Measurements from ENCODE around the gene CD80. TPM values are rescaled to one million over a fixed set of nuclear protein-coding genes. Genes with fewer than 3 reads are reported as not detected.

Gene CD80
- total RNA-seq, 1 experiment from 2014 or later = not detected

GRCh38 chr3:119530456-119530855 lies 29.0 kb downstream of the CD80 start:
- Histone ChIP-seq H3K4me3 (ENCODE audit: low read depth, low read length, poor library complexity, severe bottlenecking) (no peak overlapping the region), H3K36me3 (ENCODE audit: insufficient read depth, low read length, poor library complexity, severe bottlenecking) (no peaks in the 10 kb centered on the region), H3K27me3 (replicated peaks; ENCODE audit: insufficient read depth, low read depth, low read length, poor library complexity) (no peaks in the 10 kb centered on the region), H3K27ac (ENCODE audit: low read depth, low read length, poor library complexity, severe bottlenecking) (no peak overlapping the region), H3K9me3 (ENCODE audit: low read depth, low read length, poor library complexity, severe bottlenecking) (no peaks in the 10 kb centered on the region), H3K4me1 (ENCODE audit: insufficient read depth, low read length, poor library complexity, severe bottlenecking) (no peaks in the 10 kb centered on the region)
- no TSS peak for BruUV-seq (replicated peaks)
- TF ChIP-seq CTCF (conservative IDR thresholded peaks at IDR 0.05; ENCODE audit: low read depth, low read length) (no peak), EZH2 (IDR thresholded peaks at IDR 0.05; ENCODE audit: borderline replicate concordance, low read depth, low read length, poor library complexity, severe bottlenecking) (no peak)
- no peak for DNase-seq (ENCODE audit: low spot score)
- ChIA-PET POLR2A (ENCODE audit: low non-redundant PET) (no interaction called here), CTCF (no interaction called here)
- intact Hi-C loops (cut with micrococcal nuclease; ENCODE audit: unreplicated experiment) = no loop called here

DNA sequence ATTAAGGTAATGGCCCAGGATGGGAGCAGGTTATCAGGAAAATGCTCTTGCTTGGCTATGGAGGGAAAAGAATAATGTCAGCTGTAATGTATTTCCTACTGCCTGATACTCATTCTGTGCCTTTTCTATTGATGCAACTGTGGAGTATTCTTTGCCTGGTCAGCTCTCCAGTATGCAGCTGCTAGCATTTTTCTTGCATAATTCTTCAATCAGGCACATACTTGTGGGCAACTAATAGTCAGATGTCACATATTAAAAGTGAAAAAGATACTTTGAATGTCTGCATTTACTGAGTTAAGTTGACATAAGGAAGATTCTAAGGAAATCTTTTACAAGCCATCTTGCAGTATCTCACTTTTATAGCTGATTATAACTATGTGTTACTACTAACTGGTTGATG lies 29.5 kb downstream of the CD80 start:
- no TSS peak for BruUV-seq (replicated peaks)
- intact Hi-C loops (cut with micrococcal nuclease; ENCODE audit: unreplicated experiment) = no loop called here
- CTCF ChIA-PET = no interaction called here

GRCh38 chr3:119527714-119528113 lies 31.7 kb downstream of the CD80 start:
- Histone ChIP-seq H3K9me3 (ENCODE audit: low read depth, low read length, poor library complexity, severe bottlenecking) (no peaks in the 10 kb centered on the region), H3K27me3 (replicated peaks; ENCODE audit: insufficient read depth, low read depth, low read length, poor library complexity) (no peaks in the 10 kb centered on the region), H3K36me3 (ENCODE audit: insufficient read depth, low read length, poor library complexity, severe bottlenecking) (peaks cover 5% of the 10 kb centered on the region), H3K27ac (ENCODE audit: low read depth, low read length, poor library complexity, severe bottlenecking) (no peak overlapping the region), H3K4me3 (ENCODE audit: low read depth, low read length, poor library complexity, severe bottlenecking) (no peak overlapping the region), H3K4me1 (ENCODE audit: insufficient read depth, low read length, poor library complexity, severe bottlenecking) (no peaks in the 10 kb centered on the region)
- TF ChIP-seq CTCF (conservative IDR thresholded peaks at IDR 0.05; ENCODE audit: low read depth, low read length) = no peak
- no peak for TF ChIP-seq EZH2 (IDR thresholded peaks at IDR 0.05; ENCODE audit: borderline replicate concordance, low read depth, low read length, poor library complexity, severe bottlenecking)
- ChIA-PET CTCF (no interaction called here), POLR2A (ENCODE audit: low non-redundant PET) (no interaction called here)
- no TSS peak for BruUV-seq (replicated peaks)
- no peak for DNase-seq (ENCODE audit: low spot score)
- intact Hi-C loops (cut with micrococcal nuclease; ENCODE audit: unreplicated experiment) = no loop called here

More for the DNA sequence above, 29.5 kb downstream of the CD80 start:
- H3K4me1 ChIP-seq (ENCODE audit: insufficient read depth, low read length, poor library complexity, severe bottlenecking) = no peaks in the 10 kb centered on the region
- no peak overlapping the region for H3K27ac ChIP-seq (ENCODE audit: low read depth, low read length, poor library complexity, severe bottlenecking)
- POLR2A ChIA-PET (ENCODE audit: low non-redundant PET) = no interaction called here
- no peak overlapping the region for H3K4me3 ChIP-seq (ENCODE audit: low read depth, low read length, poor library complexity, severe bottlenecking)
- no peak for DNase-seq (ENCODE audit: low spot score)
- no peaks in the 10 kb centered on the region for H3K27me3 ChIP-seq (replicated peaks; ENCODE audit: insufficient read depth, low read depth, low read length, poor library complexity)
- no peaks in the 10 kb centered on the region for H3K36me3 ChIP-seq (ENCODE audit: insufficient read depth, low read length, poor library complexity, severe bottlenecking)
- no peaks in the 10 kb centered on the region for H3K9me3 ChIP-seq (ENCODE audit: low read depth, low read length, poor library complexity, severe bottlenecking)
- no peak for TF ChIP-seq EZH2 (IDR thresholded peaks at IDR 0.05; ENCODE audit: borderline replicate concordance, low read depth, low read length, poor library complexity, severe bottlenecking)
- no peak for TF ChIP-seq CTCF (conservative IDR thresholded peaks at IDR 0.05; ENCODE audit: low read depth, low read length)
